ENCODE measurements around the gene GMNN. TPM values are rescaled to one million over a fixed set of nuclear protein-coding genes. Genes with fewer than 3 reads are reported as not detected.

The GMNN gene
- total RNA-seq, 4 donors from 2014 or later, result 8.2 to 24.8 (median 16.3) TPM

GRCh38 chr6:24827970-24828369, 53.2 kb downstream of the GMNN start:
- no peaks in the 10 kb centered on the region for H3K4me1 ChIP-seq
- H3K27me3 ChIP-seq, result no peaks in the 10 kb centered on the region
- DNase-seq, result no peak
- TF ChIP-seq, protein P1, sequence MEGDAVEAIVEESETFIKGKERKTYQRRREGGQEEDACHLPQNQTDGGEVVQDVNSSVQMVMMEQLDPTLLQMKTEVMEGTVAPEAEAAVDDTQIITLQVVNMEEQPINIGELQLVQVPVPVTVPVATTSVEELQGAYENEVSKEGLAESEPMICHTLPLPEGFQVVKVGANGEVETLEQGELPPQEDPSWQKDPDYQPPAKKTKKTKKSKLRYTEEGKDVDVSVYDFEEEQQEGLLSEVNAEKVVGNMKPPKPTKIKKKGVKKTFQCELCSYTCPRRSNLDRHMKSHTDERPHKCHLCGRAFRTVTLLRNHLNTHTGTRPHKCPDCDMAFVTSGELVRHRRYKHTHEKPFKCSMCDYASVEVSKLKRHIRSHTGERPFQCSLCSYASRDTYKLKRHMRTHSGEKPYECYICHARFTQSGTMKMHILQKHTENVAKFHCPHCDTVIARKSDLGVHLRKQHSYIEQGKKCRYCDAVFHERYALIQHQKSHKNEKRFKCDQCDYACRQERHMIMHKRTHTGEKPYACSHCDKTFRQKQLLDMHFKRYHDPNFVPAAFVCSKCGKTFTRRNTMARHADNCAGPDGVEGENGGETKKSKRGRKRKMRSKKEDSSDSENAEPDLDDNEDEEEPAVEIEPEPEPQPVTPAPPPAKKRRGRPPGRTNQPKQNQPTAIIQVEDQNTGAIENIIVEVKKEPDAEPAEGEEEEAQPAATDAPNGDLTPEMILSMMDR (IDR thresholded peaks at IDR 0.05), result no peak
- TF ChIP-seq POLR2A (IDR thresholded peaks at IDR 0.05), result no peak
- H3K4me3 ChIP-seq, result no peak overlapping the region
- H3K27ac ChIP-seq, result no peak overlapping the region
- no peaks in the 10 kb centered on the region for H3K9me3 ChIP-seq
- no peaks in the 10 kb centered on the region for H3K36me3 ChIP-seq

GRCh38 chr6:24829657-24830056, 54.9 kb downstream of the GMNN start:
- Histone ChIP-seq H3K36me3 (no peaks in the 10 kb centered on the region), H3K27me3 (no peaks in the 10 kb centered on the region), H3K9me3 (no peaks in the 10 kb centered on the region), H3K27ac (no peak overlapping the region), H3K4me1 (no peaks in the 10 kb centered on the region), H3K4me3 (no peak overlapping the region)
- TF ChIP-seq POLR2A (IDR thresholded peaks at IDR 0.05), result no peak
- TF ChIP-seq, protein P1 (IDR thresholded peaks at IDR 0.05), result no peak
- no peak for DNase-seq

DNA sequence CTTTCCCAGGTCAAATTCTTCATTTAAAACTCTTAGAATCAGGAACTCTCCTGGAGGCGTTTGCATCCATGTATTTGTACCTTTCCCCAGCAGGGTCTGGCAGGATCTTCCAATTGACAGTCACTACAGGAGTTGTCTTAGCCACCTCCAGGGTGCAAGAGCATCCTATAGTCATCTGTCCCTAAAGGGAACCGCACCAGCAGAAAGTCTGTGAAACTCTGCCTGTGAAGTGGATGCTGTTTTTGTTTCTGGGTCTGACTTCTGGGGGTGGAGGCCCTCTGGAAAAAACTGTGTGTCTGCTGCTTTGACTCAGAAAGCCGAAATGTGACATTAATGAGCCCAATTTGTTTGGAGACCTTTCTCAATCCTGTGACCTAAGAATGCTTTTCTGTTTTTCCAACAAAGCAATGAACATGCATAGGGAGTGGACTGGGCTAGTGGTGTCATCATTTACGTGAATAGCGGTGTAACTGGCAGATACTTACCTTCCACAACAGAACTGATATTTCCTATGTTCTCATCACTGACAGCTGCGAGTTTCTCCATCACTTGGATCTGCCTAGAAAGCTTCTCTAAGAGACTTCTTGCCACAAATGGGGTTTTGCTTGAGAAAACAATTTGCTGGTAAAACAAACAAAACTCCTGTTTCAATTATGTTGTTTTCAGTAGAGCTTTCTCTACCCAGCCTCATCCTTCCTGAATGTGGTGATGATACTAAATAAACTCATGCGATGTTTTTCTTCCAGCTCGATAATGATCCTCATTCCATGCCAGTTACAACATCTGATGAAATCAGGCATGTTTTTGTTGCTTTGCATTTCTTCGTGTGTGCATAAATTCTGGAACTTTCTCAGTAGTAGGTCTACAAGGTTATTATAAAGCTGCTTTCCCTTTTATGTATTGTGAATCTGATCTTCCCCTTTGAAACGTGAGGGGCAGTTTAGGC, 57.3 kb downstream of the GMNN start:
- H3K36me3 ChIP-seq, result no peaks in the 10 kb centered on the region
- H3K9me3 ChIP-seq, result no peaks in the 10 kb centered on the region
- H3K4me3 ChIP-seq, result no peak overlapping the region
- no peak for TF ChIP-seq POLR2A (IDR thresholded peaks at IDR 0.05)
- TF ChIP-seq, protein P1 (IDR thresholded peaks at IDR 0.05), result no peak
- H3K27ac ChIP-seq, result no peak overlapping the region
- no peaks in the 10 kb centered on the region for H3K27me3 ChIP-seq
- no peak for DNase-seq
- no peaks in the 10 kb centered on the region for H3K4me1 ChIP-seq

DNA sequence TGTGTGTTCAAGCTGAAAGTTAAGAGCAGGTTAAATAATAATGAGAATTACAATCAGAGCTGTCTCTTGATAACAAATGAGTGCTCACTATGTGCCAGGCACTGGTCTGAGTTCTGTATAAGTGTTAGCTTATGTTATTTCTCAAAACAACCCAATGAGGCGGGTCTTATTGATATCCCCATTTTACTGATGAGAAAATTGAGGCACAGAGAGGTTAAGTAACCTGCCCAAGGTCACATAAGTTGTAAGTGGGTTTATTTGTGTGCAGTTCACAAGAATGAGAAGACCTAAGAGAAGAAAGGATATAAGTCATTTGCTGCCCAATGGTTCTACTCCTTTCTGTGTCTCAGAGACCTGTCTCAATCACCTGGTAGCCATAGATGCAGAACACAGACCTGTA, 58.1 kb downstream of the GMNN start:
- Histone ChIP-seq H3K36me3 (no peaks in the 10 kb centered on the region), H3K27ac (no peak overlapping the region), H3K27me3 (no peaks in the 10 kb centered on the region), H3K9me3 (no peaks in the 10 kb centered on the region), H3K4me1 (no peaks in the 10 kb centered on the region), H3K4me3 (no peak overlapping the region)
- no peak for TF ChIP-seq POLR2A (IDR thresholded peaks at IDR 0.05)
- TF ChIP-seq, protein P1 (IDR thresholded peaks at IDR 0.05), result no peak
- no peak for DNase-seq

GRCh38 chr6:24833711-24834386, 59.1 kb downstream of the GMNN start:
- Histone ChIP-seq H3K9me3 (no peaks in the 10 kb centered on the region), H3K27ac (no peak overlapping the region), H3K27me3 (no peaks in the 10 kb centered on the region)

More at GRCh38 chr6:24833711-24834386, 59.1 kb downstream of the GMNN start:
- Histone ChIP-seq H3K4me1 (no peaks in the 10 kb centered on the region), H3K4me3 (no peak overlapping the region), H3K36me3 (no peaks in the 10 kb centered on the region)
- TF ChIP-seq, protein P1 (IDR thresholded peaks at IDR 0.05), result no peak
- TF ChIP-seq POLR2A (IDR thresholded peaks at IDR 0.05), result no peak
- DNase-seq, result no peak

Other genes with a start within 250 kb of the GMNN start
- gene KIAA0319, start 128.7 kb upstream of the GMNN start, total RNA-seq, result under 1 TPM in 2 of 4 donors, not detected in 2; 0.18 to 0.38 TPM
- 100 to 1,000 TPM in 3 of 4 donors, 10 to 100 TPM in 1; 69.3 to 403 (median 279) TPM for gene TDP2, start 108.0 kb upstream of the GMNN start, total RNA-seq
- 10 to 100 TPM in 2 of 4 donors, 1 to 10 TPM in 2; 5.2 to 23.1 (median 9.1) TPM for gene ACOT13, start 107.9 kb upstream of the GMNN start, total RNA-seq
- gene C6orf62, start 55.8 kb upstream of the GMNN start, total RNA-seq, result 10 to 100 TPM; 48.7 to 74.8 (median 59.4) TPM
- gene ARMH2, start 24.0 kb downstream of the GMNN start, total RNA-seq, result not detected
- gene RIPOR2, start 161.0 kb downstream of the GMNN start, total RNA-seq, result 100 to 1,000 TPM in 1 of 4 donors, 1 to 10 TPM in 3; 3.7 to 112 (median 6.1) TPM